Sigmoid colon (tissue), 4 donors: Measurements from ENCODE around the gene TRABD2B.

ENCODE experiments used
- CTCF ChIP-seq, 4 experiments: fragments of 450-650 bp in 3 of 4; fragments of 200-600 bp in 1 of 4; IDR thresholded peaks; one replicate each; pipeline ENCODE4 v1.5.1; 2016 to 2019; ENCODE audit warnings: antibody characterized with exemption in 4 of 4, mild to moderate bottlenecking in 3 of 4, moderate library complexity in 2 of 4
- POLR2A ChIP-seq, 2 donors: fragments of 450-650 bp; IDR thresholded peaks; one replicate each; pipeline ENCODE4 v1.6.1; 2016; ENCODE audit warnings: antibody characterized with exemption in 2 of 2, mild to moderate bottlenecking in 2 of 2, moderate library complexity in 2 of 2
- POLR2AphosphoS5 ChIP-seq, 4 donors: sonication (generic); formaldehyde crosslinking; IDR thresholded peaks; one replicate each; pipeline ENCODE4 v1.6.1; 2017; ENCODE audit warnings: antibody characterized with exemption in 4 of 4

- no peak for TF ChIP-seq CTCF (IDR thresholded peaks at IDR 0.05)
- TF ChIP-seq POLR2AphosphoS5 (IDR thresholded peaks at IDR 0.05): no peak
- no peak for TF ChIP-seq POLR2A (IDR thresholded peaks at IDR 0.05)
Observed at GRCh38 chr1:48003741-48004531, 6.8 kb upstream of the TRABD2B start.
